Upper lobe of left lung (tissue), 6 donors: ENCODE data around the gene CLTC. TPM values are rescaled to one million over a fixed set of nuclear protein-coding genes. Genes with fewer than 3 reads are reported as not detected.

Experiments used
- ATAC-seq, 2 donors: fragments of 200-7000 bp; cut with Tn5 transposase; one replicate each; pipeline ENCODE4 v1.9.1; 2022; ENCODE audit warnings: mild to moderate bottlenecking in 2 of 2, moderate library complexity in 2 of 2; ENCODE audit not compliant: low FRiP score in 2 of 2
- DNase-seq, 2 donors: peaks; one replicate each; pipeline ENCODE4 v3.0.0-alpha.2; 2019 to 2020
- H3K27ac ChIP-seq, 4 donors: fragments of 200-600 bp; sonication (generic); one replicate each; pipeline ENCODE4 v1.5.1; 2016 to 2019
- H3K27me3 ChIP-seq, 4 donors: fragments of 200-600 bp; sonication (generic); one replicate each; pipeline ENCODE4 v1.5.1; 2017 to 2019
- H3K36me3 ChIP-seq, 4 donors: fragments of 200-600 bp; sonication (generic); one replicate each; pipeline ENCODE4 v1.5.1; 2016 to 2019
- H3K4me1 ChIP-seq, 4 donors: fragments of 200-600 bp; sonication (generic); one replicate each; pipeline ENCODE4 v1.5.1; 2018 to 2019
- H3K4me3 ChIP-seq, 4 donors: fragments of 200-600 bp; sonication (generic); one replicate each; pipeline ENCODE4 v1.5.1; 2017 to 2019; ENCODE audit warnings: mild to moderate bottlenecking in 2 of 4, moderate library complexity in 1 of 4
- H3K9me3 ChIP-seq, 4 donors: fragments of 200-600 bp; sonication (generic); one replicate each; pipeline ENCODE4 v1.5.1; 2018 to 2019
- CTCF ChIP-seq, 6 experiments: fragments of 450-650 bp in 4 of 6; fragments of 200-600 bp in 2 of 6; sonication (generic) in 2 of 6; IDR thresholded peaks; one replicate each; pipeline ENCODE4 v1.5.1; 2016 to 2019; ENCODE audit warnings: antibody characterized with exemption in 6 of 6
- EP300 ChIP-seq, 4 donors: sonication (generic); formaldehyde crosslinking; IDR thresholded peaks; one replicate each; pipeline ENCODE4 v1.5.1; 2017; ENCODE audit warnings: antibody characterized with exemption in 4 of 4, control low read depth in 2 of 4
- POLR2A ChIP-seq, 4 donors: fragments of 450-650 bp; IDR thresholded peaks; one replicate each; pipeline ENCODE4 v1.5.1; 2016 to 2017; ENCODE audit warnings: antibody characterized with exemption in 4 of 4, mild to moderate bottlenecking in 2 of 4
- POLR2AphosphoS5 ChIP-seq, 2 donors: sonication (generic); formaldehyde crosslinking; IDR thresholded peaks; one replicate each; pipeline ENCODE4 v1.5.1; 2017; ENCODE audit warnings: antibody characterized with exemption in 2 of 2
- WGBS, 2 donors: methylation state at CpG; one replicate each; pipeline ENCODE4 v1.1.5; 2017 to 2018; 5-methylcytosine and 5-hydroxymethylcytosine counted together
- total RNA-seq, 6 donors: library from RNA; depleted of rRNA in 4 of 6; stranded (reverse); fragments of >200 nt in 4 of 6; gene quantifications; one replicate each; pipeline versions ENCODE4 v1.1.0 to v1.2.1, GENCODE V29; 2016 to 2021
- donor health status: DM: no; HTN: no; CAD: no; lungs with moderate emphysema.
- donor health status: DM: no; HTN: yes; CAD: no; lungs with severe emphysema.

CLTC gene
- total RNA-seq, 6 donors from 2014 or later: 113 to 266 (median 192) TPM

- WGBS, 2 donors: 58 to 70% methylated on average over 5 of the region's 5 CpGs
- DNase-seq (no peak), ATAC-seq (peak; percentile 50 to 81)
- H3K36me3 ChIP-seq: peaks cover 7 to 43% (median 18%) of the 10 kb centered on the region in 4 donors
- no peak for TF ChIP-seq POLR2A (IDR thresholded peaks at IDR 0.05)
- TF ChIP-seq CTCF (IDR thresholded peaks at IDR 0.05): no peak
- no peak for TF ChIP-seq POLR2AphosphoS5 (IDR thresholded peaks at IDR 0.05)
- TF ChIP-seq EP300 (IDR thresholded peaks at IDR 0.05): no peak
- H3K9me3 ChIP-seq: no peaks in the 10 kb centered on the region
- no peak overlapping the region for H3K27ac ChIP-seq
- no peaks in the 10 kb centered on the region for H3K27me3 ChIP-seq
- no peak overlapping the region for H3K4me3 ChIP-seq
- peaks cover 39 to 51% (median 45%) of the 10 kb centered on the region in 4 donors for H3K4me1 ChIP-seq
These were observed 23.8 kb downstream of the CLTC start for GRCh38 chr17:59643159-59644140.

- H3K9me3 ChIP-seq: no peaks in the 10 kb centered on the region
- WGBS, 2 donors: 96 to 97% methylated on average over 6 of the region's 6 CpGs
- H3K27me3 ChIP-seq: no peaks in the 10 kb centered on the region
- peaks cover 25 to 79% (median 41%) of the 10 kb centered on the region in 4 donors for H3K36me3 ChIP-seq
- TF ChIP-seq EP300 (IDR thresholded peaks at IDR 0.05) (no peak), CTCF (IDR thresholded peaks at IDR 0.05) (no peak), POLR2A (IDR thresholded peaks at IDR 0.05) (no peak), POLR2AphosphoS5 (IDR thresholded peaks at IDR 0.05) (no peak)
- peaks cover 13 to 18% (median 16%) of the 10 kb centered on the region in 4 donors for H3K4me1 ChIP-seq
- ATAC-seq (no peak), DNase-seq (no peak)
- H3K27ac ChIP-seq: no peak overlapping the region
- no peak overlapping the region for H3K4me3 ChIP-seq
These were observed 27.6 kb downstream of the CLTC start for GRCh38 chr17:59647288-59647687.

- Histone ChIP-seq H3K4me1 (no peaks in the 10 kb centered on the region), H3K9me3 (no peaks in the 10 kb centered on the region), H3K27ac (no peak overlapping the region), H3K4me3 (no peak overlapping the region), H3K36me3 (peaks cover 25 to 97% (median 60%) of the 10 kb centered on the region in 4 donors), H3K27me3 (no peaks in the 10 kb centered on the region)
- DNase-seq (no peak), ATAC-seq (no peak)
- TF ChIP-seq CTCF (IDR thresholded peaks at IDR 0.05) (no peak), POLR2AphosphoS5 (IDR thresholded peaks at IDR 0.05) (no peak), POLR2A (IDR thresholded peaks at IDR 0.05) (no peak), EP300 (IDR thresholded peaks at IDR 0.05) (no peak)
These were observed 30.2 kb downstream of the CLTC start for GRCh38 chr17:59649886-59650285.

GRCh38 chr17:59650642-59651041, 30.9 kb downstream of the CLTC start:
- WGBS, 2 donors: 96% methylated on average over 1 of the region's 1 CpG
- H3K4me1 ChIP-seq: no peaks in the 10 kb centered on the region
- no peak overlapping the region for H3K27ac ChIP-seq
- H3K4me3 ChIP-seq: no peak overlapping the region
- no peaks in the 10 kb centered on the region for H3K9me3 ChIP-seq
- TF ChIP-seq CTCF (IDR thresholded peaks at IDR 0.05) (no peak), POLR2A (IDR thresholded peaks at IDR 0.05) (no peak), EP300 (IDR thresholded peaks at IDR 0.05) (no peak), POLR2AphosphoS5 (IDR thresholded peaks at IDR 0.05) (no peak)
- H3K36me3 ChIP-seq: peaks cover 27 to 97% (median 66%) of the 10 kb centered on the region in 4 donors
- ATAC-seq (no peak), DNase-seq (no peak)
- H3K27me3 ChIP-seq: no peaks in the 10 kb centered on the region
